Stomach smooth muscle (tissue), 2 donors: Measurements from ENCODE around the gene IFITM10.

Source experiments
- H3K27ac ChIP-seq: one replicate; pipeline ENCODE4 v1.7.0; 2013; ENCODE audit warnings: mild to moderate bottlenecking, low read length, inconsistent platforms
- H3K27me3 ChIP-seq, 2 donors: one replicate each; pipeline ENCODE4 v1.7.0; 2013; ENCODE audit warnings: low read length in 2 of 2; ENCODE audit not compliant: insufficient read depth in 2 of 2, control insufficient read depth in 1 of 2
- H3K36me3 ChIP-seq, 2 donors: one replicate each; pipeline ENCODE4 v1.7.0; 2013; ENCODE audit warnings: low read length in 2 of 2; ENCODE audit not compliant: control insufficient read depth in 2 of 2, insufficient read depth in 2 of 2
- H3K4me1 ChIP-seq: one replicate; pipeline ENCODE4 v1.7.0; 2013; ENCODE audit warnings: low read length; ENCODE audit not compliant: control insufficient read depth, insufficient read depth
- H3K4me3 ChIP-seq, 2 donors: one replicate each; pipeline ENCODE4 v1.7.0; 2013; ENCODE audit warnings: low read length in 2 of 2
- H3K9ac ChIP-seq, 2 donors: one replicate each; pipeline ENCODE4 v1.7.0; 2013; ENCODE audit warnings: low read length in 2 of 2, mild to moderate bottlenecking in 1 of 2
- H3K9me3 ChIP-seq, 2 donors: one replicate each; pipeline ENCODE4 v1.7.0; 2013; ENCODE audit warnings: low read length in 2 of 2; ENCODE audit not compliant: control insufficient read depth in 2 of 2
- donor health status: healthy.
- donor health status: Pancreatic carcinoma.

IFITM10 gene

DNA sequence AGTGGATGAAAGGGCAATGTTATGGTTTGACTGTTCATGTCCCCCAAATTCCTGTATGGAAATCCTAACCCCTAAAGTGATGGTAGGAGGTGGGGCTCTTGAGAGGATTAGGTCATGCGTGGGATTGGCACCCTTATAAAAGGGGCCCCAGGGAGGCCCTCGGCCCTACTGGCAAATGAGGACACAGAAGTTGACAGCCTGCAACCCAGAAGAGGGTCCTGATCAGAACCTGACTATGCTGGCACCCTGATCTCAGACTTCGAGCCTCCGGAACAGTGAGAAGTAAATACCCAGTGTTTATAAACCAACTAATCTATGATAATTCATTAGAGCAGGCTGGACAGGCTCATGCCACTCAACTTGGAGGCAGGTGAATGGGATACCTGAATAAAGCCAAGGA lies 8.7 kb downstream of the IFITM10 start:
- Histone ChIP-seq H3K4me1 (no peaks in the 10 kb centered on the region), H3K9ac (no peak overlapping the region), H3K9me3 (peaks cover 1 to 9% of the 10 kb centered on the region in 2 donors), H3K4me3 (no peak overlapping the region), H3K36me3 (no peaks in the 10 kb centered on the region), H3K27me3 (peaks cover 10 to 13% of the 10 kb centered on the region in 2 donors), H3K27ac (no peak overlapping the region)

DNA sequence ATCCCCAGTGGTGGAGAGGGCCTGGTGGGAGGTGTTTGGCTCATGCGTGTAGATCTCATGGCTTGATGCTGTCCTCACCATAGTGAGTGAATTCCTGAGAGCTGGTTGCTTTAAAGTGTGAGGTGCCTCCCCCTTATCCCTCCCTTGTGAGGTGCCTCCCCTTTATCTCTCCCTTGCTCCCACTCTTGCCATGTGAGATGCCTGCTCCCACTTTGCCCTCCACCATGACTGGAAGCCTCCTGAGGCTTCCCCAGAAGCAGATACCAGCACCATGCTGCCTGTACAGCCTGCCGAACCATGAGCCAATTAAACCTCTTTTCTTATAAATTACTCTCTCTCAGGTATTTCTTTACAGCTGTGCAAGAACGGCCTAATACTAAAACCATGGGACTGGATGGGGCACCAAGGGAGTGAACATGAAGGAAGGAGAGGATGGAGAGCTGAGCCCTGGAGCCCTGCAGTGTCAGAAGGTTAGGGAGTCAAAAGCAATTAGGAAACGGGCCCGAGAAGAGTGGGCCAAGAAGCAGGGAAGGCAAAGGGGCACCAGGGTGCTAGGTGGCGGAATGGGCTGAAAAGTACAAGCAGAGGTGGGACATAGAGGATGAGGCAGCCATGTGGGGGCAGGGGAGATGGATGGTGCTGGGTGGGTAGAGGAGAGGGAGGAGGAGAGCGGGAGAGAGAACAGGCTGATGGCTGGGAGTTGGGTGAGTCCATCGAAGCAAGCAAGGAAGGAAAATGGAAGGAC lies 9.4 kb downstream of the IFITM10 start:
- H3K9ac ChIP-seq, result no peak overlapping the region
- no peak overlapping the region for H3K27ac ChIP-seq
- no peaks in the 10 kb centered on the region for H3K4me1 ChIP-seq
- no peaks in the 10 kb centered on the region for H3K36me3 ChIP-seq
- H3K9me3 ChIP-seq, result peaks cover 9 to 17% of the 10 kb centered on the region in 2 donors
- peaks cover 16 to 20% of the 10 kb centered on the region in 2 donors for H3K27me3 ChIP-seq
- H3K4me3 ChIP-seq, result no peak overlapping the region

DNA sequence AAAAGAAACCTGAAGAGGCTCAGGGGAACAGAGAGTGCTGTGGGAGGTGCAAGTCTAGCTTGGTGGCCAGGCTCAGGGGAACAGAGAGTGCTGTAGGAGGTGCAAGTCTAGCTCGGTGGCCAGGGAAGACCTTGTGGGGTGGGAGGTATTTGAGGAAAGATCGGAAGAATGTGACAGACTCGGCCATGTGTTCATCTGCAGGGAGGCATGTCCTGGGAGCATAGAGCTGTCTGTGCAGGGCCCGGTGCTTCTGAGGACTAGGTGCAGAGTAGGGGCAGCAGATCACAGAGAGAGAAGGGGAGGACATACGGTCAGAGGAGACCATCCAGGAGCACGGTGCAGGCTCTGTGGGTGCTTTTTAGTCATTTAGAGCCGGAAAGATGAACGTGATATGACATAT lies 10.8 kb downstream of the IFITM10 start:
- Histone ChIP-seq H3K9ac (no peak overlapping the region), H3K36me3 (no peaks in the 10 kb centered on the region), H3K4me3 (no peak overlapping the region), H3K9me3 (peaks cover 9 to 18% of the 10 kb centered on the region in 2 donors), H3K4me1 (no peaks in the 10 kb centered on the region), H3K27ac (no peak overlapping the region), H3K27me3 (peaks cover 26 to 28% of the 10 kb centered on the region in 2 donors)

DNA sequence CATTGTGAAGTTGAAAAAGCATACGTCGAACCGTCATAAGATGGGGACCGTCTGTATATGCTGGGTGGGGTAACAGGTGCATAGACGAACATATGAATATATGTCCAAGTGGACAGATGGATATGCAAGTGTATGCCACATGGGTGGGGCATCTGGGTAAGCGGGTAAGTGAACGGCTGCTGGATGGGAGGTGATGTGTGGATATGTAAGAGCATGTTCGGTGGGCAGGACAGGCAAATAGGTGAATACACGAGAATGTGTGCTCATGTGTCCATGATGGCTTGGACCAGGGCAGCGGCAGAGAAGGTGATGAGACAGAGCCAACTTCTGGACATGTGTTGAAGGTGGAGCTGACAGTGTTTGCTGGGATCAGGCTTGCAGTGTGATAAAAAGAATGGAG lies 12.0 kb downstream of the IFITM10 start:
- no peaks in the 10 kb centered on the region for H3K4me1 ChIP-seq
- H3K27ac ChIP-seq, result no peak overlapping the region
- H3K27me3 ChIP-seq, result peaks cover 38 to 39% of the 10 kb centered on the region in 2 donors
- H3K9ac ChIP-seq, result no peak overlapping the region
- H3K9me3 ChIP-seq, result peaks cover 9 to 18% of the 10 kb centered on the region in 2 donors
- H3K36me3 ChIP-seq, result no peaks in the 10 kb centered on the region
- H3K4me3 ChIP-seq, result no peak overlapping the region

DNA sequence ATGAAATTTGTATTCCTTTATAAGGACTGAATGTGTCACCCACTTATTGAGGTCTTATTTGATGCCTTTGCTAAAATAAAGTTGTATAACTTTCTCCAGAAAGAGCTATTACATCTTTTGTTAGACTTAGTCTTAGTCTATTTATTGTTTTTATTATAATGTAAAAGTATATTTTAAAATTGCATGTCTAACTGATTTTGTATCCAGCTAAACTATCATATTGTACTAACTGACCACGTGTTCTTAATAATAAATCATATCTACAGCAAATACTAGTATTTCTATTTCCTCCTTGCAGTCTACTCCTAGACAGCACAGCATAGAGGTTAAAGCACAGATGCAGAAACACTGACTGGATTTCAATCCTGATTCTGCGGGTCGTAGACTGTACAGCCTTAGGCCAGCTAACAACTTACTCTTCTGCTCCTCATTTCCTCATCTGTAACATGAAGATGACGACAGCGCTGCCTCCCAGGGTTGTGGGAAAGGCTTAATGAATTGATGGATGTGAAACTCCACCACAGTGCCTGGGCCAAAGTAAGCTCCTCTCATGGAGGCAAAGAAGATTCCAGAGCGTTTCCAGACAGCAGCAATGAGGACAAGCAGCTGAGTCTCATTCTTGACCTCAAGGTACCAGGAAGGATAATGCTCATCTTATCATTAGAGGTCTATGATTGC lies 13.2 kb downstream of the IFITM10 start:
- Histone ChIP-seq H3K4me1 (no peaks in the 10 kb centered on the region), H3K27me3 (peaks cover 47 to 50% of the 10 kb centered on the region in 2 donors), H3K27ac (no peak overlapping the region), H3K9me3 (peaks cover 9 to 18% of the 10 kb centered on the region in 2 donors), H3K4me3 (no peak overlapping the region), H3K9ac (no peak overlapping the region), H3K36me3 (no peaks in the 10 kb centered on the region)

DNA sequence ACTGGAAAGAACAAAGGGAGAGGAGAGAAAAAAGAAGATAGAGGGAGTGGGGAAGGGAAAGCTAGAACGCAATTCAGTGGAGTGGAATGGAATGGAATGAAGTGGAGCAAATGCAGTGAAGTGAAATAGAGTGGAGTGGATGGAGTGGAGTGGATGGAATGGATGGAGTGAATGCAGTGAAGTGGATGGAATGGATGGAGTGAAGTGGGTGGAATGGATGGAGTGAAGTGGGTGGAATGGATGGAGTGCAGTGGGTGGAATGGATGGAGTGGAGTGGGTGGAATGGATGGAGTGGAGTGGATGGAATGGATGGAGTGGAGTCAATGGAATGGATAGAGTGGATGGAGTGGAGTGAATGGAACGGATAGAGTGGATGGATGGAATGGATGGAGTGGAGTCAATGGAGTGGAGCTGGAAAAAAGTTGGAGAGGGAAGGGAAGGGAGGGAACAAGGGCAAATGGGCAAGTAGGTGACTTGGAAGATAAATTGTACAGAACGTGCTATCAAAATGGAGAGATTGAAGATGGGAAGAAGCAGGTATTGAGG lies 13.9 kb downstream of the IFITM10 start:
- Histone ChIP-seq H3K9me3 (peaks cover 9 to 18% of the 10 kb centered on the region in 2 donors), H3K9ac (no peak overlapping the region), H3K27ac (no peak overlapping the region), H3K27me3 (peaks cover 51 to 55% of the 10 kb centered on the region in 2 donors), H3K36me3 (no peaks in the 10 kb centered on the region), H3K4me3 (no peak overlapping the region), H3K4me1 (no peaks in the 10 kb centered on the region)

DNA sequence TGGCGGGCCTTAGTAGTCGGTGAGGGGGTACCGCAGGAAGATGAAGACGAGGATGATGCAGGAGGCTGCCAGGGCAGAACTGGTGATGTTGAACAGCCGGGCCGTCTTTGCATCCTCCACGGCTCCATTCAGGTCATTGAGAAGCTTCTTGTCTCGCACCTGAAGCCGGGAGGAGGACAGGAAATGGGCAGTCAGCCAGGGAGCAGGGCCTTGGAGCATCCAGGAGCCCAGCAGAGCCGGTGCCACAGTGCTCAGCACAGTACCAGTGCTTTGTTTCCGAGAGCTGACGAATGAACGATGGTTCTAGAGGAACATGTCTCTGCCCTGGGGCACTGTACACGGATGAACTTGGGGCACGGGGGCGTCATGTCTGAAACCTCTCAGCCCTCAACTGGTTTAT lies 15.1 kb downstream of the IFITM10 start:
- no peak overlapping the region for H3K4me3 ChIP-seq
- H3K4me1 ChIP-seq, result no peaks in the 10 kb centered on the region
- no peak overlapping the region for H3K9ac ChIP-seq
- H3K9me3 ChIP-seq, result peaks cover 9 to 18% of the 10 kb centered on the region in 2 donors
- no peaks in the 10 kb centered on the region for H3K36me3 ChIP-seq
- H3K27me3 ChIP-seq, result peaks cover 56 to 60% of the 10 kb centered on the region in 2 donors
- H3K27ac ChIP-seq, result no peak overlapping the region

DNA sequence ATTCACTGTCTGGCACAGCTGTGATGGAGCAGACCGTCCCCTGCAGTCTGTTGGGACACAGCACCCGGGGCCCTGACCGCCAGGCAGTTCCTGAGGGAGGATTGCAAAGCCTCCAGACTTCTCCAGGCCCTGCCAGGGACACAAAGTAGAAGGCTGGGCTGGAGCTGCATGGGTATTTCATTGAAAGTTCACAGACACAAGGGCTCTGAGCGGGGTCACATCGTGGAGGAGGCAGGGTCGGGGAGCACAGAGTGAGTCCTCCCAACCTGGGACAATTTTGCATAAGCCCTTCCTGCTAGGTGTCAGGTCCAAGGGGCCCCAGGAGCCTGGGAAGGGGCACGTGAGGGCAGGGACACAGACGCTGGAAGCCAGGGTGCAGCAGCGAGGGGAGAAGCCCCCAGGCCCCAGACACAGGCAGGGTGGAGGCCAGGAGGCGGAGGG lies 15.7 kb downstream of the IFITM10 start:
- Histone ChIP-seq H3K9ac (no peak overlapping the region), H3K27ac (no peak overlapping the region), H3K4me3 (no peak overlapping the region), H3K27me3 (peaks cover 57 to 63% of the 10 kb centered on the region in 2 donors), H3K4me1 (no peaks in the 10 kb centered on the region), H3K36me3 (no peaks in the 10 kb centered on the region), H3K9me3 (peaks cover 9 to 18% of the 10 kb centered on the region in 2 donors)

DNA sequence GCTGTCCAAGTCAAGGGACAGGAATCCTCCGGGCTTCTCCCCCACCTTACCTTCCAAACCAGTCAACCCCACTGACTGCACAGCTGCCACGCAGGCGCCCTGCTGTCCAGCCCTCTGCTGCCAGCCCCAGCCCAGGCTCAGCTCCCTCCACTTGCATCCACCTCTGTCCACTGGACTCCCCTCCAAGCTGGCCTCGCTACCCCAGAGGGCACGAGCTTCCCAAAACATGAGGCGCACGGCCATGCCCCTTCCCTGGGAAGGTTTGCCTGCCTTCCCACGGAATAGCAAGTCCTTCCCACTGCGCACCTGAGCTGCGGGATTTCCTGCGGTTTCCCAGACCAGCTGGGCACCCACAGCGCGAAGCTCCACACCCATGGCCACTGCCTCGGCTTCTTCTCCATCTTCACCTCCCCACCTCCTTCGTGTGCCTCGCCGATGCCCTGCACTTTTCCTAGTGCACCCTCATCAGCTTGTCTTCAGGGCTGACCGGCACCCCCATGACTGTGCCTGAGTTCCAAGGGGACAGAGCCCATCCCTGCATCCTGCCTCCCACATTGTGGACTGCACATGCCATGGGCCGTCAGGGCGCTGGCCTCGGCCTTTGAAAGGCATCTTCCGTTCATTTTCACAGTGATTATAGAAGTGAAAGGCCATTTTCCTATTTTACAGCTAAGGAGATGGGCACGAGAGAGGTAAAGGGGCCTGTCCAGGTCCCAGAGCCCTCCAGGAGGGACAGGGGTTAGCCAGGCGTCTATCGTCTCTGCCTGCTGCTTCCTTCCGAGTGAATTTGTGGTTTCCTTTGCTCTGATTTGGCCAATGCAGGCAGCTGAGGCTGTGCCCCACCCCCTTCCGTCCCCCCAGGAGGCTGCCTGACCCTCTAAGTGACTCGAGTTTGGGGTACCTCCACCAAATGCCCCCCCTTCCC lies 16.4 kb downstream of the IFITM10 start:
- Histone ChIP-seq H3K27me3 (peaks cover 57 to 67% of the 10 kb centered on the region in 2 donors), H3K27ac (no peak overlapping the region), H3K36me3 (no peaks in the 10 kb centered on the region), H3K4me1 (no peaks in the 10 kb centered on the region), H3K9me3 (peaks cover 9 to 18% of the 10 kb centered on the region in 2 donors), H3K4me3 (no peak overlapping the region), H3K9ac (no peak overlapping the region)

DNA sequence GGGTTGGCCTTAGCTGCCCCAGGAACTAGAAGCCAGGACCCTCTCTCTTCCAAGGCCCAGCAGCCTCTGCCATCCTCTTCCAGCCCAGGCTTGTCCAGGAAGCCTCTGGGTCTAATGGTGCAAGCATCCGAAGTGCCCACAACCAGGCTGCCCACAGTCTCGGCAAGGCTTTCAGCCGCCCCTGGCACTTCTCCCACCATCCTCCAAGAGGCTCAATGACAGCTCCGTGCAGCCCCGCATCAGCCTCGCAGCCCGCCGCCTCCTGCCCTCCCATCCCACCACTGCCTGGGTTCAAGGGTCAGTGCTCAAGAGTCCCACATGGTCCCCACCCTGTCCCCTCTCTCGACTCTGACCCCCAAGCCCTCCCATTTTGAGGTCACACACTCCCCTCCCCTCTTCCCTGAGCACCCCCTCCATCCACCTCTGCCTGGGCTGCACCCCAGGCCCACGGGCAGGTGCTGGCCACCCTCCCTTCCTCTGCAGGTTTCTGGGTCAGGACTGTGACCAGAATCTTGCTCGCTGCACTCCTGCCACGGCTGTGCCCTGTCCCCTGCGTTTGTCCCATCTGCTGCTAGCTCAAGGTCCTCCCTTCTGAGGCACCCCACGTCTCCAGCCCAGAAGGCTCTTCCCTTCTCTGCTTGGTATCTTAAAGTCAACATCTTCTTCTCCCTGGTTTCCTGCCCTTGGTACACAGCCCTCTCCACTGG lies 17.2 kb downstream of the IFITM10 start:
- Histone ChIP-seq H3K4me3 (no peak overlapping the region), H3K36me3 (no peaks in the 10 kb centered on the region), H3K9me3 (peaks cover 9 to 18% of the 10 kb centered on the region in 2 donors), H3K27me3 (peaks cover 53 to 69% of the 10 kb centered on the region in 2 donors), H3K27ac (no peak overlapping the region), H3K9ac (no peak overlapping the region), H3K4me1 (no peaks in the 10 kb centered on the region)
